Testis (tissue), 3 donors: ENCODE data around the gene SLC13A5. TPM values are rescaled to one million over a fixed set of nuclear protein-coding genes. Genes with fewer than 3 reads are reported as not detected.
A peak's percentile ranks its signal among the peaks of the same experiment; 100 is the strongest.

Experiments
- DNase-seq: peaks from one replicate; pipeline ENCODE4 v3.0.0-alpha.2; 2019
- H3K27ac ChIP-seq, 2 donors: fragments of 200-600 bp; sonication (generic); one replicate each; pipeline ENCODE4 v1.5.1; 2019
- H3K27me3 ChIP-seq: fragments of 200-600 bp; sonication (generic); one replicate; pipeline ENCODE4 v1.5.1; 2019
- H3K36me3 ChIP-seq: fragments of 200-600 bp; sonication (generic); one replicate; pipeline ENCODE4 v1.5.1; 2017; ENCODE audit warnings: low read depth; ENCODE audit errors: missing control alignments
- H3K4me1 ChIP-seq: fragments of 200-600 bp; sonication (generic); one replicate; pipeline ENCODE4 v1.5.1; 2019
- H3K4me3 ChIP-seq, 2 donors: fragments of 200-600 bp; sonication (generic); one replicate each; pipeline ENCODE4 v1.5.1; 2017 to 2019
- H3K9me3 ChIP-seq: fragments of 200-600 bp; sonication (generic); one replicate; pipeline ENCODE4 v1.5.1; 2017
- CTCF ChIP-seq, 3 experiments: fragments of 450-650 bp in 2 of 3; fragments of 200-600 bp in 1 of 3; sonication (generic) in 1 of 3; IDR thresholded peaks; one replicate each; pipeline ENCODE4 v1.5.1; 2016 to 2019; ENCODE audit warnings: antibody characterized with exemption in 3 of 3, mild to moderate bottlenecking in 2 of 3, moderate library complexity in 1 of 3
- POLR2A ChIP-seq: fragments of 450-650 bp; IDR thresholded peaks from one replicate; pipeline ENCODE4 v1.6.1; 2017; ENCODE audit warnings: antibody characterized with exemption, mild to moderate bottlenecking, moderate library complexity
- WGBS, 2 donors: methylation state at CpG; one replicate each; pipeline ENCODE4 v1.1.5; 2018; 5-methylcytosine and 5-hydroxymethylcytosine counted together
- intact Hi-C: fragments of 100-400 bp; cut with DNase I; formaldehyde crosslinking; loops from one replicate; pipeline ENCODE4 v1.15.1; 2023; ENCODE audit warnings: low total_unique reads
- polyA plus RNA-seq: library from polyadenylated mRNA; stranded (reverse); fragments of 350-450 nt; fragmentation: Illumina TruSeq; extraction: RNeasy Lipid Tissue Mini Kit (QIAGEN cat#74804); gene quantifications from one replicate; pipeline ENCODE4 v1.2.3, GENCODE V29; 2014; ENCODE audit warnings: low read depth, low replicate concordance; ENCODE audit not compliant: insufficient read depth
- total RNA-seq, 2 donors: library from RNA; depleted of rRNA; stranded (reverse); fragments of >200 nt; gene quantifications; one replicate each; pipeline ENCODE4 v1.2.3, GENCODE V29; 2016

SLC13A5 gene
- total and polyA plus RNA-seq, 3 donors from 2014 or later: 3.1 to 13.0 (median 3.3) TPM

DNA sequence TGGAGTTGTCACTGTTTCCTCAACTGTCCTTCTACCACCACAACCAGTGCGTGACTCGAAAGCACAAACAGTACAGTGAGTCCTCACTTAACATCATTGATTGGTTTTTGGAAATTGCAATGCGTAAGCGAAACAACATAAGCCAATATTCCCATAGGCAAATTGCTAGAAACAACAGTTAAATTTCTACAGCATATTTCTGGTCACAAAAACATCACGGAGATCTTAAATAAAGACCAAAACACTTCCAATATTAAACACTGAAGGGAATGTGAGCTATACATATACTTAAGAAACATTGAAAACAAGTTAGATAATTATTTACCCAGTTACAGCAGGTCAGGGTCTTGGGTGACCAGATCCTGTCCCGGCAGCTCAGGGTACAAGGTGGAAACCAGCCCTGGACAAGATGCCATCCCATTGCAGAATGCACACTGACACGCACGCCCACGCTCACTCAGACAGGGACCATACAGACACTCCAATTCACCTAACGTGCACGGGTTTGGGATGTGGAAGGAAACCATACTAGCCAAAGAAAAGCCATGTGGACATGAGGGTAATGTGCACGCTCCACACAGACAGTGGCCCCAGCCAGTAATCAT lies 4.7 kb downstream of the SLC13A5 start:
- intact Hi-C loops: no loop called here
- TF ChIP-seq POLR2A (no peak), CTCF (IDR thresholded peaks at IDR 0.05) (no peak)
- H3K27me3 ChIP-seq: no peaks in the 10 kb centered on the region

GRCh38 chr17:6706996-6707395 lies 6.2 kb downstream of the SLC13A5 start:
- intact Hi-C loops: no loop called here
- Histone ChIP-seq H3K4me3 (no peak overlapping the region), H3K27me3 (no peaks in the 10 kb centered on the region), H3K4me1 (peaks cover 4% of the 10 kb centered on the region), H3K36me3 (no peaks in the 10 kb centered on the region), H3K9me3 (no peaks in the 10 kb centered on the region), H3K27ac (no peak overlapping the region)
- no peak for DNase-seq
- WGBS, 2 donors: 80 to 82% methylated on average over 8 of the region's 8 CpGs
- TF ChIP-seq CTCF (IDR thresholded peaks at IDR 0.05) (no peak), POLR2A (no peak)

More for the DNA sequence above, 4.7 kb downstream of the SLC13A5 start:
- peak; percentile 2 for DNase-seq
- H3K9me3 ChIP-seq: no peaks in the 10 kb centered on the region
- H3K4me3 ChIP-seq: no peak overlapping the region
- peaks cover 13% of the 10 kb centered on the region for H3K4me1 ChIP-seq
- 83 to 96% methylated on average over 12 of the region's 12 CpGs for WGBS, 2 donors
- H3K36me3 ChIP-seq: no peaks in the 10 kb centered on the region
- no peak overlapping the region for H3K27ac ChIP-seq

- TF ChIP-seq CTCF (IDR thresholded peaks at IDR 0.05): no peak
- TF ChIP-seq POLR2A: no peak
- DNase-seq: no peak
- Histone ChIP-seq H3K27me3 (no peaks in the 10 kb centered on the region), H3K4me3 (no peak overlapping the region), H3K9me3 (no peaks in the 10 kb centered on the region), H3K27ac (no peak overlapping the region), H3K36me3 (no peaks in the 10 kb centered on the region), H3K4me1 (no peaks in the 10 kb centered on the region)
- intact Hi-C loops: no loop called here
- 87 to 92% methylated on average over 12 to 14 of the region's 14 CpGs for WGBS, 2 donors
These were observed 6.7 kb downstream of the SLC13A5 start for GRCh38 chr17:6706499-6706898.

GRCh38 chr17:6704470-6705052 lies 8.6 kb downstream of the SLC13A5 start:
- intact Hi-C loops: no loop called here
- no peaks in the 10 kb centered on the region for H3K9me3 ChIP-seq
- H3K4me1 ChIP-seq: no peaks in the 10 kb centered on the region
- no peak overlapping the region for H3K27ac ChIP-seq
- H3K36me3 ChIP-seq: no peaks in the 10 kb centered on the region
- no peak for TF ChIP-seq CTCF (IDR thresholded peaks at IDR 0.05)
- no peak for TF ChIP-seq POLR2A
- no peaks in the 10 kb centered on the region for H3K27me3 ChIP-seq
- DNase-seq: no peak
- H3K4me3 ChIP-seq: no peak overlapping the region
- 79 to 83% methylated on average over 6 of the region's 6 CpGs for WGBS, 2 donors

DNA sequence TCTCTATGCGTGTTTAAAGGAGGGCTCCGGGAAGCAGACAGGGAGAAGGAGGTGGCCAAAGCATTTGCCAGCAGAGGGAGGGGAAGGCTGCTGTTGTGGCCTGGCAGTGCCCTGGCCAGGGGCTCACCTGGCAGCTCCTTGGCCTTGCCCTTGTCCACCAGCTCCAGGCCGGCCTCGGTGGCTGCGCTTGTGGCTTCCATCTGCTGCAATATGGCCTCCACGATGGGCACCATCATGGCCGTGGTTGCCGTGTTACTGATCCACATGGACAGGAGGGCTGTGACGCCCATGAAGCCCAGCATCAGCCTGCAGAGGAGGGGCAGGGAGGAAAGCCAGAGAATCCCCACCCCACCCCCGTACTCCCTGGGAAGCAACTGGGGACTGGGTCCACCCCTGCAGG lies 9.4 kb downstream of the SLC13A5 start:
- intact Hi-C loops: no loop called here
- no peaks in the 10 kb centered on the region for H3K9me3 ChIP-seq
- no peak overlapping the region for H3K27ac ChIP-seq
- no peaks in the 10 kb centered on the region for H3K27me3 ChIP-seq
- DNase-seq: no peak
- no peak overlapping the region for H3K4me3 ChIP-seq
- H3K36me3 ChIP-seq: no peaks in the 10 kb centered on the region
- WGBS, 2 donors: 93 to 95% methylated on average over 10 of the region's 10 CpGs
- H3K4me1 ChIP-seq: no peaks in the 10 kb centered on the region
- TF ChIP-seq POLR2A (no peak), CTCF (IDR thresholded peaks at IDR 0.05) (no peak)
